ENCODE results near the gene MAP3K1. TPM values are rescaled to one million over a fixed set of nuclear protein-coding genes. Genes with fewer than 3 reads are reported as not detected.

The MAP3K1 gene
- total and polyA plus RNA-seq, 4 experiments from 2014 or later, result 41.6 to 146 (median 109) TPM

DNA sequence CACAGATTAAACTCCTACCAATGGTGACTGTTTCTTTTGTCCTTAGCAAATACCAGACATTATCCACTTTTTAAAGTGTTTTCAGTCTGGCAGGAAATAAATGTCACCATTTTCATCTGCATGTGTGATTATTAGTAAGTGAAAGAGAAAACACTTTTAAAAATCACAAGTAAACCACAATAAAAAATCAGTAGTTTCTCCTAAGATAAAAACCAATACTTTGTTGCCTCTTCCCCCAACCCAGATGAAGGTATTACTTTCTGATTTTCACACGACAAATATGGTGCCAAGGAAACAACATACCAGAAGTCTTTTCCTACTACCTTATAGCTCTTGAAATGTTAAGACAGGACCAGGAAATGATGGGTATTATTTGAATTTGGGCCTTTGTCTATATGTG lies 11.5 kb upstream of the MAP3K1 start:
- Mint-ChIP-seq H3K4me1 (peaks cover 7 to 13% (median 11%) of the 10 kb centered on the region in 4 donors), H3K27ac (peak overlapping the region in 3 of 7 donors; percentile 36 to 82 (median 81)), H3K4me3 (no peak overlapping the region), H3K36me3 (no peaks in the 10 kb centered on the region), H3K27me3 (no peaks in the 10 kb centered on the region), H3K9me3 (peaks cover 0 to 2% (median 0%) of the 10 kb centered on the region in 8 donors)
- no peak overlapping the region for H3K4me3 ChIP-seq (ENCODE audit: low read length in 2 of 2)
- no peak for DNase-seq
- H3K27me3 ChIP-seq (ENCODE audit: insufficient read depth, low read length), result no peaks in the 10 kb centered on the region
- CTCF ChIA-PET (ENCODE audit: partially characterized antibody), result interaction anchor here (2.8 kb wide), 1 partner anchor 533 kb away, joined by 7 read pairs; no protein-coding TSS in a partner anchor
- no peaks in the 10 kb centered on the region for H3K9me3 ChIP-seq (ENCODE audit: control insufficient read depth in 1 of 2, low read length in 2 of 2)
- H3K27ac ChIP-seq (ENCODE audit: low read depth, low read length), result no peak overlapping the region
- POLR2A ChIA-PET (ENCODE audit: partially characterized antibody), result interaction anchor here (0.6 to 2.1 kb wide), 4 partner anchors 10 to 118 kb away, joined by 3 to 9 read pairs (median 5); partner anchors contain the start of gene MAP3K1
- no peaks in the 10 kb centered on the region for H3K36me3 ChIP-seq (ENCODE audit: insufficient read depth, low read length)
- H3K4me1 ChIP-seq (ENCODE audit: insufficient read depth, low read length), result peaks cover 12% of the 10 kb centered on the region
- intact Hi-C loops (cut with micrococcal nuclease), result no loop called here

GRCh38 chr5:56807679-56808078 lies 7.7 kb upstream of the MAP3K1 start:
- Histone ChIP-seq H3K36me3 (ENCODE audit: insufficient read depth, low read length) (no peaks in the 10 kb centered on the region), H3K4me3 (ENCODE audit: low read length in 2 of 2) (no peak overlapping the region), H3K4me1 (ENCODE audit: insufficient read depth, low read length) (peaks cover 12% of the 10 kb centered on the region), H3K27me3 (ENCODE audit: insufficient read depth, low read length) (no peaks in the 10 kb centered on the region), H3K27ac (ENCODE audit: low read depth, low read length) (no peak overlapping the region), H3K9me3 (ENCODE audit: control insufficient read depth in 1 of 2, low read length in 2 of 2) (no peaks in the 10 kb centered on the region)
- intact Hi-C loops (cut with micrococcal nuclease), result no loop called here
- Mint-ChIP-seq H3K27me3 (no peaks in the 10 kb centered on the region), H3K4me3 (no peak overlapping the region), H3K36me3 (no peaks in the 10 kb centered on the region), H3K4me1 (peaks cover 7 to 13% (median 10%) of the 10 kb centered on the region in 4 donors), H3K9me3 (peaks cover 0 to 2% (median 0%) of the 10 kb centered on the region in 8 donors), H3K27ac (no peak overlapping the region)
- DNase-seq, result no peak
- POLR2A ChIA-PET (ENCODE audit: partially characterized antibody), result no interaction called here
- CTCF ChIA-PET (ENCODE audit: partially characterized antibody), result no interaction called here

- ChIA-PET CTCF (ENCODE audit: partially characterized antibody) (no interaction called here), POLR2A (ENCODE audit: partially characterized antibody) (no interaction called here)
- Mint-ChIP-seq H3K27ac (no peak overlapping the region), H3K4me3 (no peak overlapping the region), H3K27me3 (no peaks in the 10 kb centered on the region), H3K4me1 (peaks cover 9 to 18% (median 12%) of the 10 kb centered on the region in 4 donors), H3K36me3 (no peaks in the 10 kb centered on the region), H3K9me3 (peaks cover 0 to 2% (median 0%) of the 10 kb centered on the region in 8 donors)
- Histone ChIP-seq H3K36me3 (ENCODE audit: insufficient read depth, low read length) (no peaks in the 10 kb centered on the region), H3K27ac (ENCODE audit: low read depth, low read length) (no peak overlapping the region), H3K4me3 (ENCODE audit: low read length in 2 of 2) (no peak overlapping the region), H3K27me3 (ENCODE audit: insufficient read depth, low read length) (no peaks in the 10 kb centered on the region), H3K4me1 (ENCODE audit: insufficient read depth, low read length) (peaks cover 14% of the 10 kb centered on the region), H3K9me3 (ENCODE audit: control insufficient read depth in 1 of 2, low read length in 2 of 2) (no peaks in the 10 kb centered on the region)
- intact Hi-C loops (cut with micrococcal nuclease), result no loop called here
- no peak for DNase-seq
Measured at GRCh38 chr5:56808211-56808610, 7.1 kb upstream of the MAP3K1 start.

DNA sequence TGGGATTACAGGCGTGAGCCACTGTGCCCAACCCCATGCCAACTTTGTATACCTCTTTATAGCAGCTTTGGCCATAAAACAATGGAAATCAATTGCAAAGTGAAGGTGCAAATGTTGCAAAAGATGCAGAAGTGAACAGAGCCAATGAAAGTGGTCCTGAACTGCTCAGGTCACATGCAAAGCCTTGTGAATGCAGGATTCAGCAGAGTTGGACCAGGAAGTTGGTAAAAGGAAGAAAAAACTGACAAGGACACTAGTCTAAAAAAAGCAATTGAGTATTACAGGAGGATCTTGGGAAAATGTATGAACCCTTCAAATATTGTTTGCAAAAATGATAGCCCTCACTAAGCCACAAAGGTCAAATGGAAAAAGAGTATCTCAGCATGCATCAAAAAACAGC lies 4.5 kb upstream of the MAP3K1 start:
- ChIA-PET POLR2A (ENCODE audit: partially characterized antibody) (no interaction called here), CTCF (ENCODE audit: partially characterized antibody) (no interaction called here)
- no peak overlapping the region for H3K4me3 Mint-ChIP-seq
- no peak overlapping the region for H3K4me3 ChIP-seq (ENCODE audit: low read length in 2 of 2)
- H3K27ac ChIP-seq (ENCODE audit: low read depth, low read length), result no peak overlapping the region
- H3K9me3 Mint-ChIP-seq, result peaks cover 0 to 2% (median 0%) of the 10 kb centered on the region in 8 donors
- intact Hi-C loops (cut with micrococcal nuclease), result loop anchor here (10.0 kb wide), 1 partner anchor 76 kb away; no protein-coding TSS in a partner anchor
- peaks cover 11% of the 10 kb centered on the region for H3K4me1 ChIP-seq (ENCODE audit: insufficient read depth, low read length)
- H3K36me3 ChIP-seq (ENCODE audit: insufficient read depth, low read length), result no peaks in the 10 kb centered on the region
- no peaks in the 10 kb centered on the region for H3K27me3 Mint-ChIP-seq
- H3K27me3 ChIP-seq (ENCODE audit: insufficient read depth, low read length), result no peaks in the 10 kb centered on the region
- DNase-seq, result no peak
- no peaks in the 10 kb centered on the region for H3K9me3 ChIP-seq (ENCODE audit: control insufficient read depth in 1 of 2, low read length in 2 of 2)
- peak overlapping the region in 1 of 7 donors; percentile 13 for H3K27ac Mint-ChIP-seq
- peaks cover 0 to 8% of the 10 kb centered on the region in 2 donors for H3K36me3 Mint-ChIP-seq
- H3K4me1 Mint-ChIP-seq, result peaks cover 6 to 21% (median 12%) of the 10 kb centered on the region in 4 donors

DNA sequence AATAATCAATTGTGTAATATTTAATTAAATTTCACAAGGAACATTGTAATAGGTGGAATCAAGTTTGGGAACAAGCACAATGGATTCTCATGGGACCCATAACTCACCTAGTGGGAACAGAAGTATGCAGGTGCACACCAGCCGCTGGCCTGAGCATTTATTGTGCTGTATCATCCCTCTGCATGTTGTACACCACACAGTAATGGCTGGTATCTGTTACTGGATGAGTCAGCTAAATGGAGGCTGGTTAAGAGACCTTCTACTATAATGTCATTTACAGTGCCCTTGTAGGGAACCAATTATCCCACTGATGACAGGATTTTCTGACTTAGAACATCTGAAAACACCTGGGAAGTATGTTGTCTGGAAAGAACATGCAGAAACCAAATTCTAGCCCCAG lies 3.2 kb upstream of the MAP3K1 start:
- Mint-ChIP-seq H3K36me3 (peaks cover 1 to 12% of the 10 kb centered on the region in 2 donors), H3K9me3 (peaks cover 0 to 2% (median 0%) of the 10 kb centered on the region in 8 donors), H3K4me1 (peaks cover 6 to 27% (median 12%) of the 10 kb centered on the region in 4 donors), H3K27me3 (no peaks in the 10 kb centered on the region), H3K4me3 (no peak overlapping the region), H3K27ac (no peak overlapping the region)
- H3K27me3 ChIP-seq (ENCODE audit: insufficient read depth, low read length), result no peaks in the 10 kb centered on the region
- POLR2A ChIA-PET (ENCODE audit: partially characterized antibody), result interaction anchor here (1.2 to 1.6 kb wide), 3 partner anchors 10 to 111 kb away, joined by 3 to 4 read pairs (median 3); no protein-coding TSS in a partner anchor
- H3K4me1 ChIP-seq (ENCODE audit: insufficient read depth, low read length), result peaks cover 12% of the 10 kb centered on the region
- H3K9me3 ChIP-seq (ENCODE audit: control insufficient read depth in 1 of 2, low read length in 2 of 2), result no peaks in the 10 kb centered on the region
- H3K4me3 ChIP-seq (ENCODE audit: low read length in 2 of 2), result no peak overlapping the region
- DNase-seq, result no peak
- H3K27ac ChIP-seq (ENCODE audit: low read depth, low read length), result no peak overlapping the region
- CTCF ChIA-PET (ENCODE audit: partially characterized antibody), result interaction anchor here (1.8 to 2.1 kb wide), 2 partner anchors 9 to 76 kb away, joined by 6 read pairs; no protein-coding TSS in a partner anchor
- no peaks in the 10 kb centered on the region for H3K36me3 ChIP-seq (ENCODE audit: insufficient read depth, low read length)
- intact Hi-C loops (cut with micrococcal nuclease), result loop anchor here (10.0 kb wide), 1 partner anchor 77 kb away; no protein-coding TSS in a partner anchor

- Mint-ChIP-seq H3K4me1 (peaks cover 6 to 36% (median 17%) of the 10 kb centered on the region in 4 donors), H3K4me3 (peak overlapping the region; percentile 36 to 96 (median 78)), H3K36me3 (peaks cover 3 to 17% of the 10 kb centered on the region in 2 donors), H3K27me3 (no peaks in the 10 kb centered on the region), H3K27ac (peak overlapping the region in 5 of 7 donors; percentile 24 to 96 (median 91)), H3K9me3 (peaks cover 0 to 2% (median 0%) of the 10 kb centered on the region in 8 donors)
- ChIA-PET CTCF (ENCODE audit: partially characterized antibody) (interaction anchor here (1.5 to 2.6 kb wide), 3 partner anchors 11 to 542 kb away, joined by 3 to 10 read pairs (median 6); no protein-coding TSS in a partner anchor), POLR2A (ENCODE audit: partially characterized antibody) (interaction anchor here (1.3 to 4.9 kb wide), 8 partner anchors 9 to 360 kb away, joined by 3 to 72 read pairs (median 6); no protein-coding TSS in a partner anchor)
- Histone ChIP-seq H3K9me3 (ENCODE audit: control insufficient read depth in 1 of 2, low read length in 2 of 2) (no peaks in the 10 kb centered on the region), H3K4me1 (ENCODE audit: insufficient read depth, low read length) (peaks cover 23% of the 10 kb centered on the region), H3K27me3 (ENCODE audit: insufficient read depth, low read length) (no peaks in the 10 kb centered on the region), H3K4me3 (ENCODE audit: low read length in 2 of 2) (no peak overlapping the region), H3K36me3 (ENCODE audit: insufficient read depth, low read length) (no peaks in the 10 kb centered on the region), H3K27ac (ENCODE audit: low read depth, low read length) (no peak overlapping the region)
- DNase-seq, result no peak
- intact Hi-C loops (cut with micrococcal nuclease), result loop anchor here (10.0 kb wide), 1 partner anchor 79 kb away; no protein-coding TSS in a partner anchor
Measured at GRCh38 chr5:56813302-56813701, 2.0 kb upstream of the MAP3K1 start.

DNA sequence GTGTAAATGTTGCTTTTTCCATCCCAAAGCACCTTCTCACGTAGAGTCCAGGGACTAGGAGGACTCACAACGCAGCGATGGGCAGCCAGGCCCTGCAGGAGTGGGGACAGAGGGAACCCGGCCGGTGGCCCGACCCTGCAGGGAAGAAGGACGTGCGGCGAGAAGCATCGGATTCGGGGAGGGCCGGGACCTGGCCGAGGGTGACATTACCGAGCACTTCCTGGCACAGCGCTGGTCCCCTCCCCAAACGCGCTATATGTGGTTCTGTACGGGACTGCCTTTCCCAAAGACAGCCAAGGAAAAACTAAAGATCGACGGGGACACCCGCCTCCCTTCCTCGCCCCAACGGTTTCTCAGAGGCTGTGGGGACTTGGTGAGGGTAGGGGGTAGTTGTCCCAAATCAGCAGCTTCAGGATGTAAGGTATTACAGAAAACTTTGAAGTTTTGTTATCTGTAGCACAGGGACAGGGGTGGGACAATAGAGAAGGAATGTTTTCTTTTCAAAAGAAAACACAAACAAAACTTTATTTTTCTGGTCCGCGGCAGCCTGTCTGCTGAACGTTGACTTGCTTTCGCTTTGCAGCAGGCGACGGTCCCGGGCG lies 887 bp upstream of the MAP3K1 start:
- H3K4me1 Mint-ChIP-seq, result peaks cover 12 to 43% (median 22%) of the 10 kb centered on the region in 4 donors
- no peaks in the 10 kb centered on the region for H3K36me3 ChIP-seq (ENCODE audit: insufficient read depth, low read length)
- ChIA-PET POLR2A (ENCODE audit: partially characterized antibody) (interaction anchor here (0.6 to 4.9 kb wide), 31 partner anchors 8 to 485 kb away, joined by 3 to 72 read pairs (median 5); no protein-coding TSS in a partner anchor), CTCF (ENCODE audit: partially characterized antibody) (interaction anchor here (0.7 to 2.6 kb wide), 10 partner anchors 12 to 543 kb away, joined by 3 to 10 read pairs (median 4); no protein-coding TSS in a partner anchor)
- intact Hi-C loops (cut with micrococcal nuclease), result loop anchor here (2.0 to 10.0 kb wide), 3 partner anchors 14 to 128 kb away; no protein-coding TSS in a partner anchor
- no peaks in the 10 kb centered on the region for H3K27me3 ChIP-seq (ENCODE audit: insufficient read depth, low read length)
- no peaks in the 10 kb centered on the region for H3K9me3 ChIP-seq (ENCODE audit: control insufficient read depth in 1 of 2, low read length in 2 of 2)
- peak overlapping the region; percentile 90 for H3K27ac ChIP-seq (ENCODE audit: low read depth, low read length)
- H3K27me3 Mint-ChIP-seq, result no peaks in the 10 kb centered on the region
- H3K4me3 ChIP-seq (ENCODE audit: low read length in 2 of 2), result peak overlapping the region; percentile 78 to 87
- H3K27ac Mint-ChIP-seq, result peak overlapping the region; percentile 94 to 99 (median 96)
- H3K4me1 ChIP-seq (ENCODE audit: insufficient read depth, low read length), result peaks cover 32% of the 10 kb centered on the region
- H3K9me3 Mint-ChIP-seq, result peaks cover 0 to 2% (median 0%) of the 10 kb centered on the region in 8 donors
- peak in 2 of 5 donors; percentile 50 to 62 for DNase-seq
- peaks cover 3 to 17% of the 10 kb centered on the region in 2 donors for H3K36me3 Mint-ChIP-seq
- H3K4me3 Mint-ChIP-seq, result peak overlapping the region; percentile 92 to 96 (median 94)

All from CD4-positive, alpha-beta memory T cell (primary cell).